ENCODE measurements around the gene FEZF2. TPM values are rescaled to one million over a fixed set of nuclear protein-coding genes. Genes with fewer than 3 reads are reported as not detected.

Gene FEZF2
- total and polyA plus RNA-seq, 9 of the 15 experiments (the other 6 are each of a cell fraction or from before 2014, with no cell fraction given): not detected

DNA sequence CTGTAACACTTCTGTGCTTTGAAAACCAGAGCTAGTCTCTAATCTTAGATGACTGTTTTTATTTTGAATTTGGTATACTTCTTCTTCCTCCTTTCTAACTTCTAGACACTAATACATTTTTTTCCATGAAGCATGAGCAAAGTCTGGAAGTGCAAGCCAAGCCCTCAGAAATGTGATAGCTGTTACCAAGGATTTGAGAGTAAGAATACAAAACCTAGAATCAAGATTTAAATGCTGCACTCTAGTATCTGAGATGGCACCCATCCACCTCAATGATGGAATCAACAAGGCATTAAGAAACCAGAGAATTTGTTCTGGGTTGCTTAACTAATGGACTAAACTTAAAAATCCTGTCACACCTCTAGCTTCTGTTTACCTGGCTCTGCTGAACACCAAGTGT, 9.2 kb downstream of the FEZF2 start:
- Histone ChIP-seq H2AFZ (ENCODE audit: low read depth, low read length) (no peak overlapping the region), H3K27me3 (ENCODE audit: control insufficient read depth in 2 of 2, insufficient read depth in 2 of 2, low read length in 2 of 2) (peaks cover 0 to 17% of the 10 kb centered on the region in 2 experiments; a peak in 2 of 5 replicates), H3K27ac (ENCODE audit: extremely low read depth, low read depth, low read length) (no peak overlapping the region), H3K9ac (ENCODE audit: insufficient read depth in 1 of 2, low read depth in 2 of 2, low read length in 2 of 2) (no peak overlapping the region), H3K4me3 (no peak overlapping the region), H4K20me1 (replicated peaks; ENCODE audit: control insufficient read depth, insufficient read depth, low read length) (no peaks in the 10 kb centered on the region), H3K9me1 (ENCODE audit: control insufficient read depth, insufficient read depth, low read length) (no peaks in the 10 kb centered on the region), H3K36me3 (ENCODE audit: control insufficient read depth, insufficient read depth, low read length) (no peaks in the 10 kb centered on the region), H3K9me3 (replicated peaks; ENCODE audit: control insufficient read depth, insufficient read depth, low read depth, low read length) (no peaks in the 10 kb centered on the region), H3K4me2 (ENCODE audit: insufficient read depth, low read length) (no peak overlapping the region), H3K4me1 (replicated peaks in 1 of 2; ENCODE audit: control insufficient read depth in 2 of 2, insufficient read depth in 2 of 2, low read length in 2 of 2) (no peaks in the 10 kb centered on the region), H3K79me2 (ENCODE audit: control insufficient read depth, insufficient read depth, low read length) (no peaks in the 10 kb centered on the region)
- DNase-seq (ENCODE audit: extremely low read depth in 1 of 4, low spot score in 3 of 4): no peak
- FAIRE-seq: no peak
- BruUV-seq (replicated peaks): no TSS peak
- ATAC-seq: no peak
- intact Hi-C loops (cut with micrococcal nuclease) (no loop called here), in situ Hi-C loops (cut with MboI) (no loop called here)
- POLR2A ChIA-PET: no interaction called here
- TF ChIP-seq HDAC2 (IDR thresholded peaks at IDR 0.05) (no peak), STAT5B (CRISPR knock-in tag; IDR thresholded peaks at IDR 0.05) (no peak), PHB (CRISPR knock-in tag; IDR thresholded peaks at IDR 0.05) (no peak), ZNF41 (CRISPR knock-in tag; conservative IDR thresholded peaks at IDR 0.05) (no peak), FOXP1 (CRISPR knock-in tag; IDR thresholded peaks at IDR 0.05) (no peak), PML (IDR thresholded peaks at IDR 0.05; ENCODE audit: low read length) (no peak), U2AF1 (optimal IDR thresholded peaks at IDR 0.05; ENCODE audit: low read depth, low read length) (no peak), SMAD2 (IDR thresholded peaks at IDR 0.05; ENCODE audit: low read depth, low read length) (no peak), ZNF507 (tag; conservative IDR thresholded peaks at IDR 0.05) (no peak)
- TF ChIP-seq, protein P1, sequence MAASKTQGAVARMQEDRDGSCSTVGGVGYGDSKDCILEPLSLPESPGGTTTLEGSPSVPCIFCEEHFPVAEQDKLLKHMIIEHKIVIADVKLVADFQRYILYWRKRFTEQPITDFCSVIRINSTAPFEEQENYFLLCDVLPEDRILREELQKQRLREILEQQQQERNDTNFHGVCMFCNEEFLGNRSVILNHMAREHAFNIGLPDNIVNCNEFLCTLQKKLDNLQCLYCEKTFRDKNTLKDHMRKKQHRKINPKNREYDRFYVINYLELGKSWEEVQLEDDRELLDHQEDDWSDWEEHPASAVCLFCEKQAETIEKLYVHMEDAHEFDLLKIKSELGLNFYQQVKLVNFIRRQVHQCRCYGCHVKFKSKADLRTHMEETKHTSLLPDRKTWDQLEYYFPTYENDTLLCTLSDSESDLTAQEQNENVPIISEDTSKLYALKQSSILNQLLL (CRISPR knock-in tag; IDR thresholded peaks at IDR 0.05; ENCODE audit: borderline replicate concordance): no peak
- TF ChIP-seq, protein P2, sequence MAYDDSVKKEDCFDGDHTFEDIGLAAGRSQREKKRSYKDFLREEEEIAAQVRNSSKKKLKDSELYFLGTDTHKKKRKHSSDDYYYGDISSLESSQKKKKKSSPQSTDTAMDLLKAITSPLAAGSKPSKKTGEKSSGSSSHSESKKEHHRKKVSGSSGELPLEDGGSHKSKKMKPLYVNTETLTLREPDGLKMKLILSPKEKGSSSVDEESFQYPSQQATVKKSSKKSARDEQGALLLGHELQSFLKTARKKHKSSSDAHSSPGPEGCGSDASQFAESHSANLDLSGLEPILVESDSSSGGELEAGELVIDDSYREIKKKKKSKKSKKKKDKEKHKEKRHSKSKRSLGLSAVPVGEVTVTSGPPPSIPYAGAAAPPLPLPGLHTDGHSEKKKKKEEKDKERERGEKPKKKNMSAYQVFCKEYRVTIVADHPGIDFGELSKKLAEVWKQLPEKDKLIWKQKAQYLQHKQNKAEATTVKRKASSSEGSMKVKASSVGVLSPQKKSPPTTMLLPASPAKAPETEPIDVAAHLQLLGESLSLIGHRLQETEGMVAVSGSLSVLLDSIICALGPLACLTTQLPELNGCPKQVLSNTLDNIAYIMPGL (CRISPR knock-in tag; IDR thresholded peaks at IDR 0.05): no peak
- TF ChIP-seq, protein P3, sequence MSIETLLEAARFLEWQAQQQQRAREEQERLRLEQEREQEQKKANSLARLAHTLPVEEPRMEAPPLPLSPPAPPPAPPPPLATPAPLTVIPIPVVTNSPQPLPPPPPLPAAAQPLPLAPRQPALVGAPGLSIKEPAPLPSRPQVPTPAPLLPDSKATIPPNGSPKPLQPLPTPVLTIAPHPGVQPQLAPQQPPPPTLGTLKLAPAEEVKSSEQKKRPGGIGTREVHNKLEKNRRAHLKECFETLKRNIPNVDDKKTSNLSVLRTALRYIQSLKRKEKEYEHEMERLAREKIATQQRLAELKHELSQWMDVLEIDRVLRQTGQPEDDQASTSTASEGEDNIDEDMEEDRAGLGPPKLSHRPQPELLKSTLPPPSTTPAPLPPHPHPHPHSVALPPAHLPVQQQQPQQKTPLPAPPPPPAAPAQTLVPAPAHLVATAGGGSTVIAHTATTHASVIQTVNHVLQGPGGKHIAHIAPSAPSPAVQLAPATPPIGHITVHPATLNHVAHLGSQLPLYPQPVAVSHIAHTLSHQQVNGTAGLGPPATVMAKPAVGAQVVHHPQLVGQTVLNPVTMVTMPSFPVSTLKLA (conservative IDR thresholded peaks at IDR 0.05): no peak
- CTCF ChIA-PET (ENCODE audit: low intra/inter-chr PET ratio): no interaction called here
